ENCODE results near the gene CCL18.
"Not testable (repeated sequence)": the region's sequence is repeated elsewhere in the genome, so short reads cannot be mapped to it uniquely, and the experiment has no call there.

CCL18 gene

GRCh38 chr17:36104246-36104645 is 40.2 kb downstream of the CCL18 start:
- not testable (repeated sequence) for DNase-seq (ENCODE audit: low read depth, low spot score)

- DNase-seq (ENCODE audit: low read depth, low spot score): no peak
These were observed 40.7 kb downstream of the CCL18 start for GRCh38 chr17:36104701-36105181.

- DNase-seq (ENCODE audit: low read depth, low spot score): no peak
These were observed 41.9 kb downstream of the CCL18 start for GRCh38 chr17:36105781-36106492.

GRCh38 chr17:36106493-36106835 is 42.4 kb downstream of the CCL18 start:
- no peak for DNase-seq (ENCODE audit: low read depth, low spot score)

GRCh38 chr17:36107660-36108059 is 43.6 kb downstream of the CCL18 start:
- no peak for DNase-seq (ENCODE audit: low read depth, low spot score)

GRCh38 chr17:36108265-36108664 is 44.2 kb downstream of the CCL18 start:
- DNase-seq (ENCODE audit: low read depth, low spot score): not testable (repeated sequence)

- no peak for DNase-seq (ENCODE audit: low read depth, low spot score)
These were observed 47.0 kb downstream of the CCL18 start for GRCh38 chr17:36111068-36111490.

GRCh38 chr17:36112572-36112971 is 48.5 kb downstream of the CCL18 start:
- no peak for DNase-seq (ENCODE audit: low read depth, low spot score)

- DNase-seq (ENCODE audit: low read depth, low spot score): not testable (repeated sequence)
These were observed 49.1 kb downstream of the CCL18 start for GRCh38 chr17:36113131-36113530.

- not testable (repeated sequence) for DNase-seq (ENCODE audit: low read depth, low spot score)
These were observed 51.0 kb downstream of the CCL18 start for GRCh38 chr17:36114971-36115648.

GRCh38 chr17:36115649-36115977 is 51.5 kb downstream of the CCL18 start:
- DNase-seq (ENCODE audit: low read depth, low spot score): not testable (repeated sequence)

- no peak for DNase-seq (ENCODE audit: low read depth, low spot score)
These were observed 53.7 kb downstream of the CCL18 start for GRCh38 chr17:36117505-36118382.

GRCh38 chr17:36118477-36119353 is 54.6 kb downstream of the CCL18 start:
- DNase-seq (ENCODE audit: low read depth, low spot score): no peak

- DNase-seq (ENCODE audit: low read depth, low spot score): no peak
These were observed 56.1 kb downstream of the CCL18 start for GRCh38 chr17:36120221-36120620.

- DNase-seq (ENCODE audit: low read depth, low spot score): not testable (repeated sequence)
These were observed 57.0 kb downstream of the CCL18 start for GRCh38 chr17:36121099-36121498.

Data from brain pericyte (primary cell).